Erythroblast (primary cell): ENCODE results near the gene NFX1.

ENCODE experiments used
- DNase-seq, 2 experiments: peaks; one replicate each; lab custom pipeline; 2025; lab: John Stamatoyannopoulos, UW
- GATA1 ChIP-seq: IDR thresholded peaks from 2 replicates; pipeline ENCODE4 v1.6.1; 2011; ENCODE audit warnings: low read depth, mild to moderate bottlenecking, control low read depth, low read length, moderate library complexity
- POLR2A ChIP-seq: IDR thresholded peaks from 2 replicates; pipeline ENCODE4 v1.6.1; 2011; ENCODE audit warnings: mild to moderate bottlenecking, low read length

Gene NFX1

GRCh38 chr9:33414268-33414667 lies 124.0 kb downstream of the NFX1 start:
- peak; percentile 48 to 51 for DNase-seq
- TF ChIP-seq POLR2A = no peak
- TF ChIP-seq GATA1 = no peak

GRCh38 chr9:33414889-33415500 lies 124.7 kb downstream of the NFX1 start:
- TF ChIP-seq GATA1 (no peak), POLR2A (no peak)
- peak; percentile 31 to 61 for DNase-seq

- TF ChIP-seq GATA1 = no peak
- TF ChIP-seq POLR2A = no peak
Measured at GRCh38 chr9:33415501-33416038, 125.3 kb downstream of the NFX1 start.

GRCh38 chr9:33416996-33417395 lies 126.7 kb downstream of the NFX1 start:
- TF ChIP-seq POLR2A (no peak), GATA1 (no peak)
- DNase-seq = no peak

More at GRCh38 chr9:33415501-33416038, 125.3 kb downstream of the NFX1 start:
- DNase-seq = peak; percentile 70 to 79

GRCh38 chr9:33418090-33418489 lies 127.8 kb downstream of the NFX1 start:
- DNase-seq = no peak
- TF ChIP-seq GATA1 (no peak), POLR2A (no peak)

- DNase-seq = no peak
- TF ChIP-seq GATA1 (no peak), POLR2A (no peak)
Measured at GRCh38 chr9:33419708-33420303, 129.5 kb downstream of the NFX1 start.
